GM18507 (cell line): Measurements from ENCODE around the gene SIRT7.

Experiments
- DNase-seq: peaks from one replicate; pipeline ENCODE4 v3.0.0; 2011; ENCODE audit warnings: low read depth; ENCODE audit not compliant: insufficient read length; ENCODE audit errors: extremely low spot score
- FAIRE-seq: peaks from 2 replicates; lab custom pipeline; 2011; peaks lifted over from hg19 to GRCh38; lab: Jason Lieb, UNC

The SIRT7 gene

DNA sequence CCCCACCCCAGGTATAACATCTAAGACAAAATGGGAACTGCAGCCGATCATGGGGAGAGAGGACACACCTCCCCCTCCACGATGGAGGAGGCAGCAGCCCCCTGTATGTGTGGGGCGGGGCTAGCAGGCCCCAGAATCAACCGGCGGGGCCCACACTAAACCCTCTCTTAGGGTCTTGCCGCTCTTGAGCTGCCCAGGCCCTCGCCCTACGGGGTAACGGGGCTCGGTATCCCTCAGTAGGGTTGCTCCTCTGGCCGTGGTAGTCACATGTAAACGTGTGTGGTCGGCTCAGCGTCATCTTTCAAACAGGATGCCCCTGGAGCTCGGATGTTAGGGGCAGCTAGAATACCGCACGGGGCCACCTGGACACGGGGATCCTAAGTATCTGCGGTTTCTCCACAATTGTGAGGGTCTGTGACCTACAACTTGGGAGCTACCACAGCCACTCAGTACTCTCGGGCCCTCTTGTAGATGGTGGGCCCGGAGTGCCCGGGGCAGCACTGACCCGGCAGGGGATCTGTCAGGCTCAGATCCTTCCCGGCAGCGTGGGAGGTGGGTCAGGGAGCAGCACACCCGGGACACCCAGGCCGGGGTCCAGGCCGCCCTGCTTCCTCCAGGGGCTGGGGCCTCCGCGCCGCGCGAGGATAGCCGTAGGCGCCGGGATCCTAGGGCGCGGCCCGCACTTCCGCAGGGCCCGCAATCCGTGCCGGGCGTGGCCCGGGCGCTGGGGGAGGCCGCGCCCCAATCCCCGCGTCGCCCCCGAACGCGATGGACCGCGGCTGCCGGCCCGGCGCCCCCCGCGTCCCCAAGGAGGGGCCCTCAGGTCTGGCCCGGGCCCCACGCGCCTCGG is 47.6 kb downstream of the SIRT7 start:
- DNase-seq: no peak
- FAIRE-seq: no peak

DNA sequence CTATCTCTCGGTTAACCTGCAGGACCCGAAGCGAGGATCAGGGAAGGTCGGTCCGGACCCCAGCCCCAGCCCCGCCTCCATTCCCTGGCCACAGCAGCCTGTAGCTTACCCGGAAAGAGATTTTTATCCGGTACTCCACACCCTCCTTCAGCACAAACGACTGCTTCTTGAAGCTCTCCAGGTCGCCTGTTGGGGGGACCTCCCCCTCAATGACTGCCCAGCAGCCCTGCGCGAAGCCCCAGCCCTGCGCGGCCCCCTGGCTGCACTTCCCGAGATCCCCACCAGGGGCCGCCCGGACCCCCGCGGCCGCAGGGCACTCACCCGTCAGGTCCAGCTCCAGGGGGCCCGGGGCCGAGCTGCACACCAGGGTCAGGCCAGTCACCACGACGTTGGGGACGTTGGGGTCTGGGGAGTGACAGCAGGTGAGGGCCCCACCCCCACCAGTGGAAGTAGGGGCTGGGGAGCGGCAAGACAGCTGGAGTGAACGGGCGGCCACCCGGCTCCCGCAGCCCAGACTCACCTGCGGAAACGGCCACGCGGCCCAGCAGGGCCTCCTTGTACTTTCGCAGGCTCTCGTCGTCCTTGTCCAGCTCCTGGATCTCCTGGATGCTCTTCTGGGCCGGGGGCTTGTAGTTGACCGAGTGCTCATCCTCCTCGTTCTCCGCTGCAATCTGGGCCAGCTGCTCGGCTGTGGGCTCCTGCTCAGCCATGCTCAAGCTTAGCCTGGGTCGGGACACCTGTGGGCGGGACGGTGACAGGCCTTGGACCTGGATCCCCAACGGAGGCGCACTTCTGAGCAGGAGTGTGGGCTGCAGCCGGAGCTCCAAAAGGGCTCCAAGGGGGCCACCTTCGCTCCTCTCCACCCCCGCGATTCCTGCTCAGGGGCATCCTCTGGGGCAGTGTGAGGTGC is 48.5 kb downstream of the SIRT7 start:
- DNase-seq (no peak), FAIRE-seq (no peak)

DNA sequence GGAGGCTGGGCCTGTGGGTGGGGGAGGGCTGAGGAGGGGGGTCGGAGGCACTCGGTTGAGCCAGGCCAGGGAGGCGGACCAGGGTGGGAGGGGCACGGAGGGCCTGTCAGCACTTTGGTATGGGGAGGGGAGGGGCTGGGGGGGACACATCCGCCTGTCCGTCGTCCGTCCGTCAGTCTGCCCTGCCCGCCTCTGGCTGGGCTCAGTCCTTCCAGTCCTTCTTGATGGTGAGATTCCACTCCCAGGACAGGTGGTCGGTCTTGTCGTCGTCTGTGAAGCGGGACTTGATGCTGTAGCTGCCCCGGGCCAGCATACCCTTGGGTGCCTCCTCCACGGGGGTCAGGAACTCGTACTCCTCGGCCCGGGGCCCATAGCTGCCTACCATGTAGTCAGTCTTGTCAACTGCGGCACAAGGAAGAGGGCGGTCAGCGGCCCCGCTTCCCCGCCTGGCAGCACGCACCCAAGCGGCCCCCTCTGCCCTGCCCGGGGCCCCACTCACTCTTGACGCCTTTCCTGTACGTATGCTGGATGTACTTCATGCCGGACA is 49.2 kb downstream of the SIRT7 start:
- no peak for FAIRE-seq
- no peak for DNase-seq

DNA sequence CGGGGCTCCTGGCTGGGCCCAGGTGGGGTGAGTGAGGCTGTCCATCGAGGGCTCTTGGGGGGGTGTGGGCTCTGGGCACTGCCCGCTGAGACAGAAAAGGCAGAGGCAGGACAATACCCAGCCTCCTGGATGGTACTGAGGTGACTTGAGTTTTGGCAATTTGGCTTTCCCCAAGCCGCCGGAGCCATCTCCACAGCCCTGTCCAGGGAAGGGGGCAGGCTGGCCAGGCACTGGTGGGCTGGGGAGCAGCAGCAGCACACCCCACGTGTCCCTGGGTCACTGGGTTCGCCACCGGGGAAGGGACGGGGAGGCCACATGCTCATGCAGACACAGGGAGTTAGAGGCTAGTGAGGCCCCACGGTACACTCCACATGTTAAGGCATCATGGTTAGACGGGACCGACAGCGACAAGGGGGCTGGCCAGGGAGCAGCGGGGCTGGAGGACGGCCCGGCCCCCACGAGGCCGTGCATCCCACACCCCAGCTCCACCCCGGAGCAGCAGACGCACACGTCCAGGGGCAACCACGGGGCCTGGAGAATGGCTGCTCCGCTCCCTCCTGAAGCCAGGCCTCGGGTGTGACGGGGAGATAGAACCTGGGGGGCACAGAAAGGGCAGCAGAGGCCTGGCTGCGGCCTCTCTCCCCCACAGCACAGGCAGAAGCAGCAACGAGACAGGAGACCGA is 49.8 kb downstream of the SIRT7 start:
- DNase-seq (no peak), FAIRE-seq (no peak)

DNA sequence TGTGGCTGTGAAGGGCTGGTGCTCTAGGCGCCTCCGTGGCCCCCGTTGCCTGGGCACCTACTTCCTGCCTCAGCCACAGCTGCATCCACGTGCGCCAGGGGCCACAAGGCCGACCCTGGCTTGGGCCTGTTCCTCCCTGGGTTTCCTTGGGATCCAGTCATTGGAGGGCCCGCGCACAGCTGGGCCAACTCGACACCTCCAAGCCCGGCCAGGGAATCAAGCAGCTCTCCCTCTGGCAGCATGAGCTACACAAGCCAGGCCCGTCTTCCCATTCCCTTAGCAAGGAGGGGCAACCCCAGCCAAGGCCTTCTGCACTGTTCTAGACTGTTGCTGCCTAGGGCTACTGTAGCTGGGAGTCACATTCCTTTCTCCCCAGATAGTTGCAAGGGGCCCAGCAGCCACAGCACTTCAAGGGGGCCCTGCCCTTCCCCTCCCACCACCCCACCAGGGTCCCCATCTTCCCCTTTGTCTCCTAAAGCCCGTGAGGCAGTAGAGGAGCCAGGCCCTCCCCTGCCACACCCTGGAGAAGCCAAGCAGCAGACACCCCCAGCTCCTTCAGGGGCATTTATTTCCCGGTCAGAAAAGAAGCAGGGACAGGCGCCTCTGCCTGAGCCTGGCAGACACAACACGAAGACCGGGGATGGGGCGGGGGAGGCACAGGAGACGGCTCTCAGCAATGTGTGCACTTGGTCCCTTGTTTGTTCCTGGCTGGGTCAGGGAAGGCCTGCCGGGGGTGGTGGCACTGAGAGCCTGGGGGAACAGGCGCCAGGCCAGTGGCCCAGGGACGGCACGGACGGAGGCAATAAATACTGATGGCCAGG is 50.6 kb downstream of the SIRT7 start:
- no peak for FAIRE-seq
- no peak for DNase-seq

DNA sequence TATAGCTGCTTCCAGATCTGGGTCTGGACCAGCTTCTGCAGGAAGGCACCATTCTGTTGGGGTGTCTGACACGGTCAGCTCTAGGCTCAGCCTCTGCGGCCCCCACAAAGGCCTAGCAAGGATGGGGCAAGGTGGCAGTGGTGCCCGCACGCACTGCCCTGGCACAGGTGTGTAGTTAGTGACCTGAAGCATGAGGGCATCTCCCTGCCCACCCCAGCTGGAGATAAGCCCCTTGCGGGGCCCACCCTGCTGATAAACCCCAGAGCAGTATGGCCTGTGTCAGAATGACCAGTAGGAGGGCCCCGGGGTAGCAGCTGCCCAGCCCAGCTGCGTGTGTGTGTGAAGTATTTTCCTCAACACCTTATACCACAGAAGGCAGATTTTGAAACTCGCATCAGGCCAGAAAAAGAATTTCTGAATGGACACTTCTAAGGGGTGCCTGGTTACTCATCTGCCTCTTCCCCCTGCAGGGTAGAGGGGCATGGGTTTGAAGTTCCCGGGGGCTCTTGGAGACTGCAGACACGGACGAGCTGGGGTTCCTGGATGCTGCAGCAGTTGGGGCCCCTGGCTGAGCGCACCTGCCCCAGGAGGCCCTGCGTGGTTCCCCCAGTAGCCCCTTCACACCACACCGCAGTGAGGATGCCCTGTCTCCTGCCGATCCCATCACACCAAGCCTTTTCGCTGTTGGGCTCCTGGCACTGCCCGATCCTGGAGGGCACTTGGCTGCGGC is 51.4 kb downstream of the SIRT7 start:
- no peak for DNase-seq
- FAIRE-seq: no peak

DNA sequence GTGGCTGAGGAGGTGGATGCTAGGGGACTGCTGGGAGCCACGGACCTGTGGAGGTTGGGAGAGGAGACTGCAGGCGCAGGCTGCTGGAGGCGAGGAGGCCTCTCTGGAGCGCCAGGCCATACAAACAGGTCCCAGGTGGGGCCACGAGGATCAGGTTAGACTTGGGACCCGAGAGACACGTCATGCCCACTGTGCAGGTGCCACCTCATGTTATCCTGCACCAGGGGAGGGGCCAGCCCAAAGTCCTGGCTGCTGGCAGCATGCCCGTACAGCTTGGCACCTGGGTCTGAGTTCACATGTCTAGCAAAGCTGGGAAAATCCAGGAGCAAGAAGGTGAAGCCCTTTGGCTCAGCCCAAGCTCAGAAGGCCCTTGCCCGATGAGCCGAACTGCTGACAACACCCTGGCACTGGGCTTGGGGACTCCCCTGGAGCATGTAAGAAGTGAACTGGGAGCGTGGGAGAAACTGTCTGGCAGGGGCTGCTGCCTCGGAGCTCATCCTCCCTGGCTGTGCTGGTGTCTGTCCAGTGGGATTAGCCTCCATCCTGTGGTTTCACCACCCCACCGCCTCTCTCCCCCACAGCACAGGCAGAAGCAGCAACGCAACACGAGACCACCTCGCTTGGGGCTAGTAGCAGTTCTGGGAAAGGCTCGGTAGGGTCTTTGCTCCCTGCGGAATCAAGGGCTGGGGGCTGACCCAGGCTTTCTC is 52.1 kb downstream of the SIRT7 start:
- DNase-seq (no peak), FAIRE-seq (no peak)

DNA sequence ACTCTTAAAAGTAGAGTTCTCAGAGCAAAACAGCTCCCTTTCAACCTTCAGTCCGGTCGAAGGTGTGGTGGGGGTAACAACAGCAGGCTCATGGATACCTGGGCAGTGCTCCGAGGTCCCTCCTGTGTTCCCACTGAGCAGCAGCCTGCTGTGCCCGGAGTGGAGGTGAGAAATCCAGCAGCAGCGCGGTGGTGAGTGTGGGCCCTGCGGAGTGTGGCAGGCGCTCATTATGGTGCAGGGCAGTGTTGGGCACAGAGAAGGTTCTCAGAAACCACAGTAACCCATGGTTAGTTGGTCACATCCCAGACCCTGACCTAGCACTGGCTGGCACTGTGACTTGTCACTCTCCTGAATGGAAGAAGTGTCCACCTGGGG is 52.6 kb downstream of the SIRT7 start:
- FAIRE-seq: no peak
- DNase-seq: no peak

DNA sequence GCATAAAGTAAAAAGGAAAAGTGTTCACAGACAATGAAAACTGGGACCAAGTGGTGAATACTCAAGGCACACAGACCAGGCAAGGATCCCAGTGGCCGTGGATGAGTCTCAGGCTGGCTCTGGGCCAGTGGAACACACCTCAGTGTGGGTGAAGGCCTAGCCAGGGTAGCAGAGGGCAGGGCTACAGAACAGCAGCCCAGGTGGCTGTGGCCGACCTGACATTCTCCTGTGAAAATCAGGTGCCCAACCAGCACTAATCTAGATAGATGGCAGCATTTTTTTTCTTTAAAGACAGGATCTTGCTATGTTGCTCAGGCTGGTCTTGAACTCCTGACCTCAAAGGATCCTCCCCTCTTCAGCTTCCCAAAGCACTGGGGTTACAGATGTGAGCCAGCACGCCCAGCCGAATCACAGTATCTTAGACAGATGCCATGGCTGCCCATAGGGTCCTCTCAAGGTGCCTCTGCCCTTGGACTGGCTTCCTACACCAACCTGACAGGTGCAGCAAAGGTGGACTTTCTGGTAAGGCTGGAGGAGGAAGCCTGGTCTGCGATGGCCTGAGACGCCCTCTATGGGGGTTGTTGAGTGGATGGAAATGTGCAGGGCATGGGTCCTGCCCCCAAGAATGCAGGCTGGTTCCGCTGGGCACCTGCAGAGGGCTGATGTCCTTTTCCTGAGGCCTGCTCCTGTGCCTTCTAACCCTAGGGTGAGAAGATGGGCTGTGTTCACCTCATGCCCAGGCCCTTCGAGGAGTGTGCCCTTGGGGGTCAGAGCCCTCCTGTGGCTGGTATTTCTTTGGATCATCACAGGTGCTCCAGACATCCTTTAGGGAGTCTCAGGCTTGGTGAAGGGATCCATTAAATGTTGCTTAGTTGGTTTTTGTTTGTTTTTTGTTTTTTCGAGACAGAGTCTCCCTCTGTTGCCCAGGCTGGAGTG is 53.9 kb downstream of the SIRT7 start:
- DNase-seq (no peak), FAIRE-seq (no peak)

DNA sequence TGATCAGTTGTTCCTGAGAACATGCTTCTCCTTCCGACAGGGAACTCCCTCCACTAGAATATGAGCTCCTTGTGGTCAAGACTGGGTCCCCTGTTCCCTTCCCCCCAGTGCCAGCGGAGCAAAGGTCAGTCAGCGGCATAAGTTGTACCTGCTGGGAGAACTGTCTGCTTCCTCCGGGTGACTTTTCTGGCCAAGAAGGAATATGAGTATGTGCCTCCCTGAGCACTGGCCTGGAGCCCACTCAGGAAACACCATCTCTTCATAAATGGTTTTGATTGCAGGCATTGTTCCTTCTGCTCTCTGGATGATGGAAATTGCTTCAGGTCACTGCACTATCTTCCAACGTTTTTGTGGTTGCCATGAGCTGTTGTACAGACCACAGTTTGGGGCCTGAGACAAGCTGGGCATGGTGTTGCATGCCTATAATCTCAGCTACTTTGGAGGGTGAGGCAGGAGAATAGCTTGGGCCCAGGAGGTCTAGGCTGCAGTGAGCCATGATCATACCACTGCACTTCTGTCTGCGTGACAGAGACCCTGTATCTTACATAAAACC is 54.8 kb downstream of the SIRT7 start:
- DNase-seq: no peak
- FAIRE-seq: no peak
